Stimulated activated CD4-positive, alpha-beta T cell treated with anti-CD3 and anti-CD28 coated beads, TNF-alpha, amount 100 ng/mL, for 48 hours (primary cell): ENCODE results near the gene MICA.
"Not testable (repeated sequence)": the region's sequence is repeated elsewhere in the genome, so short reads cannot be mapped to it uniquely, and the experiment has no call there.

Experiments used
- DNase-seq, 3 donors: peaks; one replicate each; pipeline ENCODE4 v3.0.0-alpha.2; 2020; ENCODE audit warnings: low read depth in 3 of 3

Gene MICA

GRCh38 chr6:31403283-31404060 is at the start of gene MICA:
TSS of gene MICA (plus strand) at chr6:31403595. CDS start at chr6:31403633, 38 bp downstream.
- DNase-seq = peak; percentile 46 to 66 (median 48)

DNA sequence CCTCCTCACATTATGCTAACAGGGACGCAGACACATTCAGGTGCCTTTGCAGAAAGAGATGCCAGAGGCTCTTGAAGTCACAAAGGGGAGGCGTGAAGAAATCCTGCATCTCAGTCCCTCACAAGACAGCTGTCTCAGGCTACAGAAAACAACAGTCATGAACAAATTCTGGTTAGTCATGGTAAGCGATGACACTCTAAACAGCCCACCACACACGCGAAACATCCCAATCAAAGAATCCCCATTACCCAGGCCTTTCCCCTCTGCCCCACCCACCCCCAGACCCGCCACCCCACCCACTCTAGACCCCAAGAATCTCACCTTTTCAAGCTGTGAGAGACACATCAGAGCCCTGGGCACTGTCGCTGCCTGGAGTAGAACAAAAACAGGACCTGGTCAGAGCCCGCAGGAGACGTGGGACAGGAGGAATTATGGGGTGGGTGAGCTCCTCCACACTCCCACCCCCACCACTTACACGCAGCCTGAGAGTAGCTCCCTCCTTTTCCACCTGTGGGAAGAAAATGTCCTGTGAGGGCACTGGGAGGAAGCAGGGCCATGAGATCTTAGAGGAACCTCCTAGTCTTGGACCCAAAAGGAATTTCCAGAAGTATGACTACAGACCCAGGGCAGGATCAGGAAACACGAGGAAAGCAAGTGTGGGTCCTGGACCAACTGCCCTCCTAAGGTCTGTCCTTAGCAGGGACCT is 49.1 kb upstream of the MICA start:
- no peak for DNase-seq

DNA sequence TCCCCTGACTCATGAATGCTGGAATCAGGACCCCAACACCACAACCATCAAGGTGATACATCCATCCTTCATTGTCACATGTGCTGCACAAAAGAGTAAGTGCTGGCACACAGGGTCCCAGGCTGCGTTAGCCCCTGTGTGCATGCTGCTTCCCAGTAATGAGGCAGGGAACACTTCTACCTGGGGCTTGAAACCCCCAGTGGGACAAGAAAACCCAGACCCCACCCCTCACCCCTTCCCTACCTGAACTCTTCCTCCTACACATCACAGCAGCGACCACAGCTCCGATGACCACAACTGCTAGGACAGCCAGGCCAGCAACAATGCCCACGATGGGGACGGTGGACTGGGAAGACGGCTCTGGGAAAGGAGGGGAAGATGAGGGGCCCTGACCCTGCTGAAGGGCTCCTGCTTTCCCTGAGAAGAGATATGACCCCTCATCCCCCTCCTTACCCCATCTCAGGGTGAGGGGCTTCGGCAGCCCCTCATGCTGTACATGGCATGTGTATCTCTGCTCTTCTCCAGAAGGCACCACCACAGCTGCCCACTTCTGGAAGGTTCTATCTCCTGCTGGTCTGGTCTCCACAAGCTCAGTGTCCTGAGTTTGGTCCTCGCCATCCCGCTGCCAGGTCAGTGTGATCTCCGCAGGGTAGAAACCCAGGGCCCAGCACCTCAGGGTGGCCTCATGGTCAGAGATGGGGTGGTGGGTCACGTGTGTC is 48.4 kb upstream of the MICA start:
- no peak for DNase-seq

DNA sequence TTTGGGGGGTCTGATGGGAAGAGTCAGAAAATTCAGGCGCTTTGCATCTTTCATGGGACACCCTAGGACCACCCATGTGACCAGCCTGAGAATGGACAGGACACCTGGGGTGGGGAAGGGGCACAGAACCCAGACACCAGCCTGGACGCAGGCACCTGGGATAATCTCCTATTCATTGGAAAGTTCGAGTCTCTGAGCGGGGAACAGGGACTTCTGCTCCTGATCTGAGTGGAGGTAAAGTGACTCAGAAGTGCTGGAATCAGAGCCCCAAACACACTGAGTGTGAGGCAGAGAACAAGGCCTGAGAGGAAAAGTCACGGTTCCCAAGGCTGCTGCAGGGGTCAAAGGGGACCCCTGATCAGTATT is 47.8 kb upstream of the MICA start:
- DNase-seq = no peak

- DNase-seq = no peak
Observed at GRCh38 chr6:31356216-31356945, 47.0 kb upstream of the MICA start.

DNA sequence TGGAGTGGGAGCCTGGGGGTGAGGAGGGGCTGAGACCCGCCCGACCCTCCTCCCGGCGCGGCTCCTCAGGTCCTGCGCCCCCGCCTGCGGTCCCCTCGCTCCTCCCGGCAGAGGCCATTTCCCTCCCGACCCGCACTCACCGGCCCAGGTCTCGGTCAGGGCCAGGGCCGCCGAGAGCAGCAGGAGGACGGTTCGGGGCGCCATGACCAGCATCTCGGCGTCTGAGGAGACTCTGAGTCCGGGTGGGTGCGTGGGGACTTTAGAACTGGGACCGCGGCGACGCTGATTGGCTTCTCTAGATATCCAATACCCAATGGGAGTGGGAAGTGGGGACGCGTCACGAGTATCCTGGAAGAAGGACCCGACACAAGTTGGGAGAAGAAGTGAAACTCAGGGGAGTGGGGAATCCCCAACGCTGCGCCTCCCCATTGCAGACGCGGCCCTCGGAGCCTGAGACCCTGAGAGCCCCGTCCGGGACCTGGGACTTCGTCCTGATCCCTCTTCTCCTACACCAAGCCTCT is 46.4 kb upstream of the MICA start, which contains the start of gene HLA-B:
HLA-B (minus strand) TSS at position 234 of the 521 bp plus-strand sequence; CDS start at position 213, 21 bp downstream.
- DNase-seq = peak; percentile 50 to 80 (median 65)

DNA sequence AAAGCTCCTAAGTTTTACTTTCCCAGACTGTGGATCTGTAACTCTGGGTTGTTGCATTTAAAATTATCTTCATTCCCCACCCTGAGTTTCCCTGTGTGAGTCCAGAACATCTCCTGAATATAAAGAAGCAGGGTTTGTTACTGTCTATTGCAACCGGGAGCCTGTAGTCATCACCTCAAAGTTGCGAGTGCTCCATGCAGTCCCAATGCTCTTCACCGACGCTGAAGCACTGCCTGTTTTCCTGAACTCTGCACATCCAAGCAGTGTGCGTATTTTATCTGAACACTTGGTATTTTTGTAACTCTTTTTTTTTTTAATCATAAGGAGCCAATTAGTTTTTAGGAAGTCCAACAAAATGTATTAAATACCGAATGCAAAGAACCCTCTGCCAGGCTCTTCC is 45.5 kb upstream of the MICA start:
- DNase-seq = no peak

GRCh38 chr6:31358302-31358701 is 45.1 kb upstream of the MICA start:
- no peak for DNase-seq

DNA sequence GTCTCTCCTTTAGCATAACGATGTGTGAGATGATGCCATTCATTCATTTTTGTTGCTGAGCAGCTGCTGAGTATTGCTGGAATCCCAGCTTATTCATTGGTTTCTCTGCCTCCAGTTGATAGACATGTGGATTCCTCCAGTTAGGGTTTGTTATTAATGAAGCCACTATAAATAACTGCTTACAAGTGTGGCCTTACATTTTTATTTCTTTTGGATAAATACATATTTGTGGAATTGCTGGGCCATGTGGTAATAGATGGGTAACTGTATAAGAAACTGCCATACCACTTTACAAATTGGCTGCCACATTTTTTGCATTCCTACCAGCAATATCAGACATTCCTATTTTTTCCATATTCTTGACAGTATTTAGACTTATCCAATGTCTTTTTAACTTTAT is 43.8 kb upstream of the MICA start:
- DNase-seq = no peak

- DNase-seq = no peak
Observed at GRCh38 chr6:31362751-31363150, 40.6 kb upstream of the MICA start.

DNA sequence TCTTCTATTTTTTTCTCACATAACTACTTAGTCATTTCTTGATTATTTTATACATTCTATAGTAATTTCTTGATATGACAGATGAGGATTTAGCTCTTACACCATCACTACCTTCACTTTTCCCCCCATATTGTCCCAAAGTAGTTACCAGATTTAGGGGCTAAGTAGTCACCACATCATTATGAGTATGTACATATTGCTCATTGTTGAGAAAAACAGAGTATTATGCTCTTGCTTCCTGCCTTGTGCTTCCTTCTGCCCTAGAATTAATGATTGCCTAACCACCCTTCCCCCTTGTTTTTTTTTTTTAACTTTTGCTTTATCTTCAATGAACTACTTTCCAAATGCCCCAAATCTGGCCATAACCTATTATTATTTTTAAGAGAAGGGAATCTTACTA is 39.6 kb upstream of the MICA start:
- no peak for DNase-seq

DNA sequence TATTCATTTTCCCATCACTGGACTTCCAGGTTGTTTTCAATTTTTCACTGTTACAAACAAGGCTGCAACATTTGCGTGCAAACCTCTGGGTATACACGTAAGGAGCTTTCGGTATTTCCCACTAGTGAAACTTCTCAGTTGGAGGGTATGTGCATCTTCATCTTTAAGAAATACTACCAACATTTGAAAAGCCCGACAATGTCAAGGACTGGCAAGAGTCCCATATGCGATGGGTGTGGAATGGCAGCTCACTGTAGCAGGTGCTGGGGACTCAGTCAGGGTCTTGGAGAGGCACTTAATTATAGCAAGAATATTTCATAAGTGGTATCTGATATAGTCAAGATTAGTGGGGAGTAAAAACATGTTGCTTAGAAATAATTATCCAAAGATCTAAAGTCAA is 37.5 kb upstream of the MICA start:
- DNase-seq = no peak

GRCh38 chr6:31366693-31367470 is 36.5 kb upstream of the MICA start:
- DNase-seq = peak; percentile 74 to 92 (median 78)

- DNase-seq = no peak
Observed at GRCh38 chr6:31368461-31368860, 34.9 kb upstream of the MICA start.

GRCh38 chr6:31374118-31374517 is 29.3 kb upstream of the MICA start:
- not testable (repeated sequence) for DNase-seq

GRCh38 chr6:31375699-31376098 is 27.7 kb upstream of the MICA start:
- no peak for DNase-seq

GRCh38 chr6:31377029-31377428 is 26.4 kb upstream of the MICA start:
- no peak for DNase-seq

DNA sequence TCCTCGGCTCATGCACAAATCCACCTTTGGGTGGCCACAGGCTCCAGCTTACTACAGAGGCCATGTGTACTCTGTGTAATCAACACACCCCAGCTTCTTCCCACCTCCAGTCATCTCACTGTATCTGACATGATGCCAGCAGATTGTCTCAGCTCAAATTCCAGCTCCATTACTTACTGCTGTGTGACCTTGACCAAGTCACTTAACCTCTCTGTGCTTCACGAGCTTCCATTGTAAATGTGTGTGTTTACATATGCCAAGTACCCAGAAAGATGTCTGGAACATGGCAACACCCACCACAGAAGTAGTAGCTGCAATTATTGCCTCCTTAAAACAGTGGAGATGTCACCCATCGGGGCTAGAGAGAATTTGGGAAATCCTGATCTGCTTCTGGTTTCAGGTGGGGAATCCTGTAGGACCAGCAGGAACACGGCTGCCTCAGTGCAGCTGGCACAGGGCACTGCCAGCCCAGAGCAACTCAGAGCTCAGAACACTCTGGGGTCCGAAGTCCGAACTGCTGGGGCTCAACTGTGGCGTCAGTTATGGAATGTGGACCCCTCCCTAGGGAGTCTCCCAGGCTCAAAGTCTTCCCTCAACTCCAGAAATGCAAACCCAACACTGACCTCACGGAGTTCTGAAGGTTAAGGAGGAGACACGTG is 25.2 kb upstream of the MICA start:
- no peak for DNase-seq

GRCh38 chr6:31378721-31379103 is 24.7 kb upstream of the MICA start:
- DNase-seq = no peak

DNA sequence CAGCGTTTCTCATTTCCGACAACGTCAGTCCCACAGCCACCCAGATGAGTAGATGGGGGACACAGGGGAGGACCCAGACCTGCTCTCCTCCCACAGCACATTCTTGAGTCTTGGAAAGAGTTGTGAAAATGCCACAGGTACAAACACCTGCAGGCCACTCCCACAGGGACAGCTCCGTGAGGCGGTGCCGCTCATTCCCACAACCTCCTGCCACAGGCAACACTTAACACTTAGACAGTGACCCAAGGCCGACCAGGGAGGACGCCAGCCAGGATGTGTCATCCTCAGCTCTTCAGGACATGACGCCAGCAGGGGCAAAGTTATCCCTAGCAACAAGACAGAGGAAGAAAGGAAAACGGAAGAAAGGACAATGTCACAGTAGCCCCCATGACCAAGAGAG is 23.5 kb upstream of the MICA start:
- no peak for DNase-seq
